CD4-positive, alpha-beta T cell treated with Interleukin-6 for 4 hours (primary cell): ENCODE measurements around the gene PTPRO.

Experiments
- DNase-seq: peaks from one replicate; pipeline ENCODE4 v3.0.0-alpha.2; 2020; ENCODE audit warnings: mixed read lengths

Gene PTPRO

GRCh38 chr12:15574353-15574752 is 252.0 kb downstream of the PTPRO start:
- DNase-seq = no peak

DNA sequence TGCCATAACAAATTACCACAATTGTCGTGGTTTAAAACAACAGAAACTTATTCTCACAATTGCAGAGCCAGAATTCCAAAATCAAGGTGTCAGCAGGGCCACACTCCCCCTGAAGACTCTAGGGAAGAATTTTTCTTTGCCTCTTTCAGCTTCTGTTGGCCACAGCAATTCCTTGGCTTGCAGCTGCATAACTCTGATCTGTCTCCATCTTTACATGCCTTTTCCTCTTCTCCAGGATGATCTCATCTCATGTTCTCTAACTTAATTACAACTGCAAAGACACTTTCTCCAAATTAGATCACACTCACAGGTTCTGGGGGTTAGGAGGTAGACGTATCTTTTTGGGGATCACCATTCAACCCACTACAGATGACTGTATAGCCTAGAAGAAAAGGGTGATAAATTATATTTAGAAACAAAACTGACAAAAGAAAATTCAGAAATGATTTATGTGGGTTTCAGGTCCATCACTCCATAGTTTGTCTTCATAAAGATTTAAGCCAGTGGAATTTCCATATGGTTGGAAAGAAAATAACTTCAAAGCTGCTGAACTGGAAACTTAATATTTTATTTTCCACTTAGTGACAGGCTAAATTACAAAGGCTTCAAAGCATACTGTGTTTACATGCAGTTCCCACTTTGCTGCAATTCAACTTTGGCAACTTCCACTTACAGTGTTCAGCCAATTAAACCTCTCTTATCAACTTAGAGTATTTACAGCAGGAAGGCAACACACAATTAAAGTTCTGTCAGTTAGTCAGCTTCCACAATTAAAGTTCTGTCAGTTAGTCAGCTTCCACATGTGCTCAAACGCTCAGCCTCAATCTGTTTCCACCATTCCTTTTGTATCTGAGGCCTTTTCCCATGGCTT is 253.6 kb downstream of the PTPRO start:
- DNase-seq = no peak

DNA sequence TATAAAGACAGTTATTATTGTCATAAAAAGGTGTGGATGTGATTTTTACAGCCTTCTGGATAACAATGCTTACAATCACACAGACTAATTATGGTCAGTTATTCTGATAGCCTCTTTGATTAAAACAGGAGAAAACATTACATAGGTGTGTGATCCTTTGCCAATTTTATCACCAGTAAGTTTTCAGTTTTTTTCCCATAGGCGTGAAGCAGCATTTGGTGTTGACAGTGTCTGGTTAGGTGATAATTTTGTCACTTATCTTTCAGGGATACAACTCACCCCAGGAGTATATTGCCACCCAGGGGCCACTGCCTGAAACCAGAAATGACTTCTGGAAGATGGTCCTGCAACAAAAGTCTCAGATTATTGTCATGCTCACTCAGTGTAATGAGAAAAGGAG is 258.1 kb downstream of the PTPRO start:
- peak; percentile 62 for DNase-seq

DNA sequence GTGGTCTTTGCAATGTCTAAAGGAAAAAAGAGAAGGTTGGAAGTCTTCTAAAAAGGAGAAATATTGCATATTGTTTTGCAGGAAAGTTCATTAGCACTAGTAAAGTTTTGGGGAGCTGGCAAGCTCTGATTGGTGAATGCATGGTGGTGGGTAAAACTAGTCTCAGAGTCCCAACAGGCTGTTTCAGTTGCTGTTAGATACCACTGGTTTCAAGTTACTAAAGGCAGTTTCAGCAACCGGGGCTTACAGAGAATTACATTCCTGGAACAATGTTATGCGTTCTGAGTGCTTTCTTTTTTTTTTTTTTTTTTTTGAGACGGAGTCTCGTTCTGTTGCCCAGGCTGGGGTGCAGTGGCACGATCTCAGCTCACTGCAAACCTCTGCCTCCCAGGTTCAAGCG is 258.7 kb downstream of the PTPRO start:
- DNase-seq = no peak

DNA sequence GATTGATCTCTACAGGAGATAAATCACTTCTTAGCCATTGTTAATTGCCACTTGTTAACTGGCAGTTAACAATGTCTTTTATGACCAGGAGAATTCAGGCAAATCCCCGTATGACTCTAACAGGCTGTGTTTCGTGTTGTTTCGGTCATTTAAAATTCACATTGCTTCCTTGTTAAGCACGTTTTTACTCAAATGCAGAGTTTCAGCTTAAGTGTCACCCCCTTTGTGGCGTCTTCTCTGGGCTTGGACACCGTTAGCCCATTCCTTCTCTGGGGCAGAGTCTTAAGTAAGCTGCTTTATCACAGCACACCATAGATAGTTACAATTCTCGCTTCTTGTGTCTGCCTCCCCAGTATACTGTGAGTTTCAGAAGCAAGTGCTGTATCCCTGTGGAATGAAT is 261.5 kb downstream of the PTPRO start:
- no peak for DNase-seq

DNA sequence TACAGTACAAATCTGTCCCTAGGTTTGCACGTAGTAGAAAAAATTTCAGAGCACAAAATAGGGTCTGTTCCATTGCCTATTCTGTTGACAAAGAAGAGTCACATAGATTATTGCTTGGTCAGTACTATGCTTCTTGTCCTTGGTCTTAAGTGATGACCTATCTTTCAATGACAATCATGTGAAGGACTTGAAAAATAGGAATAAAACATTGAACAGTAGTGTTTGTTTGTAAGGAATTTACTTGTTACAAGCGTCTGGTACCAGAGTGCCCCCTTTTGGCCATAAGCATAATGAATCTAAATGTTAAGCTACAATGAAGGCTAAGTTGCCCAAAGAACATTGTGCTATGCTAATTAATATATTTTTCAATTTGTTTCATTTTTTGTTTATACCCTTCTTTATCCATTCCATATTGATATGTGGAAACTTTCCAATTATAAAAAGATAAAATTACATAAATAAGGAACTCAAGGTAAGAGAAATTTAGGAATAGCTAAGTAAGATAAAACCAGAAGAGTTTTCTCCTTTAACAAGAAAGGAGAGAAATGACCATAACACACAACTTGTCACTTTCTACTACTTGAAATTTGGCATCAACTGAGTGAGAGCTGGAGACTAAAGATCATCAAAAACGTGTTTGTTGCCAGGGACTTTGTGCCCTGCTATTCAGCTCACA is 262.2 kb downstream of the PTPRO start:
- DNase-seq = peak; percentile 62

GRCh38 chr12:15589328-15590032 is 267.2 kb downstream of the PTPRO start:
- no peak for DNase-seq

DNA sequence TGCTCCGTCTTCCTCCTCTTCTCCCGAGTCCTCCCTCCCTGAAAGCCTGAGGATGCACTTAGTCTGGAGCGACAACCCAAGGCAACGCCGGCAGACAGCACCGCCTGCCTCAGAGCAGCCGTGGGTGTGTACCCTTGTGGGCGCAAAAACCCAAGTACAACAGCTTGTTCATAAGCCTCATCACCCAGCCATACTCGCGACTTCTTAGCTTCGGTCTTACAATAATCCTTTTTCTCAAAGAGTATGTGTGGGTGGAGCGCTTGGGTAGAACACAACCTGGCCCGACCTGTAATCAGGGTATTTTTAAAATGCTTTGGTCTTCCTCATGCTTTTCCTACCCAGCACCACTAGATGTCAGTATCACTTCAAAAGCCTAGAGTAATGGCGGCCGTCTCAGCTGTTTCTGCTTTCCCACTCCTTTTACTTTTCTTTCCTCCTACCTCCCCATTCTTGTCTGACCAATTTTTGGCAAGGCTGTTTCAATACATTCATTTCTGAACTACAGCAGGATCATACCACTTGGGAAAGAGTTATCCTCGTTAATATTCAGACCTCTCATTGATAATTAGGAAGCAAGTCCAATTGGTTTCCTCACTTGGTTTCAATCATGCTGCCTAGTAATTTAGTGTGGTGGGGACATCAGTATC is 268.0 kb downstream of the PTPRO start:
- DNase-seq = peak; percentile 52

DNA sequence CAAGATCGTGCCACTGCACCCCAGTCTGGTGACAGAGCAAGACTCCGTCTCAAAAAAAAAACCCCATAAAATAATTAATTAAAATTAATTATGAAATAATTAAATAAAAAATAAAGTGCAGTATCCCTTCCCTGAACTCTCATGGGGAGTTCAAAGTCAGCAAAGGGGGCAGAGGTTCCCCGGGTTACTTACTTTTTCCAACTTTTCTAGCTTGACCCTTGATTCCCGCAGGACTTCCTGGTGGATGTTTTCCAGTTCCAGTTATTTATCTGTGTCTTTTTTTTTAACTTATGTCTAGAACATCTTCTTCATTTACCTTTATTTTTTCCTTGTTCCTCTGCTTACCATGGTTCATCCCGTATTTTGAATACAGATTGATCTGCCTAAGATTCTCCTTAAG is 269.5 kb downstream of the PTPRO start:
- no peak for DNase-seq

GRCh38 chr12:15592934-15593333 is 270.6 kb downstream of the PTPRO start:
- DNase-seq = no peak

DNA sequence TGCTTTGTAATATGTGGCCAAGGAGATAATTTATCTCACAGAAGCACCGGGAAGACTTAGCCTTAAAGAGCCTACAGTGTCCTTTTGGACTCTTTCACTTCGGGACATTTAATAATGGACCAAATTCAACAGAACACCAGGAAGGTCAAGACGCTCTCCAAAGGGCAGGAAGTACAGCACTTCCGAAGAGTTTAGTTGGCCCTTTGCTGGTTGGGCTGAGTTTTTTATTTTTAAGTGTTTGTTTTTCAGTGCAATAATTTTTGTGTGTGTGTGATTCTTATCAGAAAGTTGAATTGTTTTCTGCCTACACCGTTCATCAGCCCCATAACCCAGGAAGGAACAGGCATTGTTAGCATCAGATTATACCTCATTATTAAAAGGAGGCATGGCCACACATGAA is 273.9 kb downstream of the PTPRO start:
- DNase-seq = no peak

DNA sequence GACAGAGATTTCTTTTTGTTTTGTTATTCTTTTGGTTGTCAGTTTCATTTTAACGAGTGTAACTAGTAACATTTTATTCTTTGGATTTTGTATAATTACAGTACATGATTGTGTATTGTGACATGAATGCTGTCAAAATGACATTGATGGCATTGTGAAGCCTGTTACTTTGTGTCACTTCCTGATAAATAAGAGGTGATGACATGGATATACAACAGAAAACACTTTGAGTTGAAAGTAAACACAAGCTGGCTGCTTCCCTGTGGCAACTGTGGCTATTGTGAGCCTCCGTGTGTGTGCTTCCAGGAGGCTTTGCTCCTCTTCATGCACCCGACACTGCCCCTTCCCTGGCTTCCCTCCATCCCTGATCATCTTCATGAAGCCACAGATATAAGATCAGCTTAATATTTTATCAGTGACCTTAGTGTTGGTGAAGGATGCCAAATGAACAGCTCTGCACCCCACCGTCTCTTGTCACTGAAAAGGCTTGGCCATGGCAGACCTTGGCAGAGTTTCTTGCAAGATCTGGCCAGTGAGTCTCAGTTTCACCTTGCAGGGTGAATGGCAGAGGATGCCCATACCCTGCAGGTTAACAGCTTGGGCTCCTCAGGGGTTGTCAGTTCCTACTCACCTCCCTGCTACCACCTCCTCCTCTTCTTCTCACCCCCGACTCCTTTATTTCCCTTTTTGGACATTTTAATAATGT is 275.0 kb downstream of the PTPRO start:
- DNase-seq = no peak

- DNase-seq = no peak
Observed at GRCh38 chr12:15599266-15600037, 277.1 kb downstream of the PTPRO start.

- no peak for DNase-seq
Observed at GRCh38 chr12:15600223-15600935, 278.1 kb downstream of the PTPRO start.

DNA sequence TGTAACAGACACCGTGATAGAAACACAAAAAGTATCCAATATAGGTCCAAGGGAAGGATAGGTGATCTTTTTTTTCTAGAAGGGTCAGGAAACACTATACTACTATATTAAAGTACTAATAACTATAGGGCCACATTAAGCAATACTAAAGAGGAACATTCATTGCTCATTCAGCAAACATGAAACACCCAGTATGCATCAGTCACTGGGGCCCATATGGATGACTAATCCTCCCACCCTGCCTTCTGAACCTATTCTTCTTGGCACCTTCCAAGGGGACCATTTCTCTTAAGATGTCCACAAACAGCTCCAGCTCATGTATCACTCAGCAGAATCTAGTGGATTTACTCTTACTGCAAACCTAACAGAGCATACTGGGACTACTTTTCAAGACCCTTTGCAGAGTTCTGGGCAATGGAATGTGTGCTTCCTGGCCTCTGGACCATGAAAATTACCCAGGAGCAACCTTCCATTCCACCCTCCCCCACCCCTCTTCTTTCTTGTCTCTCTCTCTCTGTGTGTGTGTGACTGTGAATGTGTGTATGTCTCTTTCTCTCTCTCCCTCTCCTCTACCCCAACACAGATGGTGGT is 279.0 kb downstream of the PTPRO start:
- DNase-seq = no peak

- DNase-seq = no peak
Observed at GRCh38 chr12:15602051-15602672, 279.9 kb downstream of the PTPRO start.

DNA sequence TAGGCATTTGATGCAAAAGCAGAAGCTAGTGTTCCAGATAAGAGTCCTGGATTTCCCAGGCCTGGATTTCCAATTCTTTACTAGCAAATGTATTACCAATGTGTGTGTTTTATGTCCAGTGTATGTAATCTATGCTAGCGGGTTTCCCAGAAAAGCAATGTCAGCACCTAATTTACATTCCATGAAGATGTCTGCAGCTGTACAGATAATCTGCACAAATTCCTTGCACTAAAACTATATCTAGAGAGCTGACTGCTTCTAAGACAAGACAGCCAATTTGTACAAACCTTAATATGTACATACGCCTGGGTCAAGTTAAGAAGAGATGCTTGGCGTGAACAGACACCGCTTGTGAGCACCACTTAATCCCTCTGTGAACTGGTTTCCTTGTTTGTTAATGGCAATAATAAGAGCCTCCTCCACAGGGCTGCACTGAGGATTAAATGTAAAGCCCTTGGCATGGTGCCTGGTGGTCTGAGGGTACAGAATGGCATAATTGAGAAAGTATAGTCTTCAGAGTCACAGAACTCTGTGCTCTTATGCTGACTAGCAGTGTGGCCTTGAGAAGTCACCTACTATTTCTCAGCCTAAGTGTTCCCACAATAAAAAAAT is 281.3 kb downstream of the PTPRO start:
- no peak for DNase-seq

DNA sequence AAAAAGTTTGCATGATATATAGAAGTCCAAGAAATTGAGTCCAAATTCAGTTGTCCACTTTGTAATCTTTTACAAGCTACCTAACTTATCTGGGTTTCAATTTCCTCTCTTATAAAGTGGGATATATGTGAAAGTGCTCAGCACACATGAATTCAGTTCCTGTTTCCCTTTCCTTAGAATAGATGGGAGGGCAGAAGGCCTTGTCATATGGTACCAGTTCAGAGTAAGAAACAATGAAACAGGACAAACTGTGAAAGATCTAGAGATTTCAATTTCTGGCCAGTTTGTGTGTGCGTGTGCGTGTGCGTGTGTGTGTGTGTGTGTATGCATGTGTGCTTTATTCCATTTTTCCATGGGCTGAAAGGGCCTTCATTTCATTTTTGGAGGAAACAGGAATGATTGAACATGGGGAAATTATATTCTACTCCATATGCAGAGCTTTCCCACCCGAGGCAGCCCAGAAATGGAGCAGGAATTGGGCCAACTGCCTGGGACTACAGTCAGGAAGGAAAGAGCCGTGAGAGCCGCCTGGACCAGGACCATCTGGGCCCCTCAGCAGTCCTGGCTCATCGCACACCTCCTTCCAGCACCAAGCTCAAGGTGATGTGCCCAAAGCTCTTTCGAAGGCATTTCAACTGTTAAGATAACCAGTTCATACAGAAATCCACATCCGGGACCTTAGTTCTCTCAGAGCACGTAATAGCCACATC is 283.7 kb downstream of the PTPRO start:
- no peak for DNase-seq

- no peak for DNase-seq
Observed at GRCh38 chr12:15608406-15608805, 286.1 kb downstream of the PTPRO start.
